Smooth muscle cell of the brain vasculature (primary cell): ENCODE data around the gene NTSR2.

Experiments used
- DNase-seq: peaks from one replicate; pipeline ENCODE4 v3.0.0-alpha.2; 2012; ENCODE audit warnings: low read depth, low spot score

NTSR2 gene

GRCh38 chr2:11657646-11658045, 12.3 kb downstream of the NTSR2 start:
- DNase-seq = no peak

GRCh38 chr2:11657195-11657594, 12.8 kb downstream of the NTSR2 start:
- DNase-seq = no peak

DNA sequence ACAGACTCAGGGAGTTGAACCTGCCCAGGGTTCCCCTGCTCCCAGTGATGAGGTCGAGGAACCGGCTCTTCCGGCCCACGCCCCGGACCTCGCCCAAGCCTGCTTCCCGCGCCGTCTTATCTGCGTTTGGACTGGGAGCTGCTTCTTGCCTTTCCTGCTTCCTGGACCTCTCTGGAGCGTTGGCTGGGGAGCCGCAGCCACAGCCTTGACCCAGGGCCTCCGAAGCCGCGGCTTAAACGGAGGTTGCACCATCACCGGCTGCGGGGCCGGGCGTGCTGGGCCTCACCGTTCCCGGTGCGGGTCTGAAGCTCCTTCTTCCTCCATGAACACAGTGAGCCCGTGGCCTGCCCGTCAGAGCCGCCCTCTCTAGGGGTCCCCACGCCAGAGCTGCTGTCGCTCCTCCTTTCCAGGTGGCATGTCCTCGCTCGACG, 13.3 kb downstream of the NTSR2 start:
- no peak for DNase-seq

DNA sequence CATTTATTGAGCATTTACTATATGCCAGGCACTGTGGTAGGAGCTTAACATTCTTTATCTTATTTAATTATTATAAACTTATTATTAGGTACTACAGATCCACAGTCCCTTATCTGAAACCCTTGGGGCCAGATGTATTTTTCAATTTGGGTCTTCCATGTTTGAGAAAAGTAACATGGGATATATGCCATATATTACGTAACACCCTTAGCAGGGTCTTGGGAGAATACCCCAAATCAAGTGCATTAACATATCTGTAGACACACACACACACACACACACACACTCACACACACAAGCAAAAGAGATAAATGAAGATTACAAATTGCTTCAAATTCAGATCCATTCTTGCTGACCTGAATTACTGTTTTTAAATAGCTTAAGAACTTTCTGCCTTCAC, 13.7 kb downstream of the NTSR2 start:
- DNase-seq = no peak

GRCh38 chr2:11655495-11655894, 14.5 kb downstream of the NTSR2 start:
- no peak for DNase-seq

GRCh38 chr2:11652553-11652952, 17.4 kb downstream of the NTSR2 start:
- no peak for DNase-seq

- no peak for DNase-seq
Measured at GRCh38 chr2:11651856-11652548, 18.0 kb downstream of the NTSR2 start.

DNA sequence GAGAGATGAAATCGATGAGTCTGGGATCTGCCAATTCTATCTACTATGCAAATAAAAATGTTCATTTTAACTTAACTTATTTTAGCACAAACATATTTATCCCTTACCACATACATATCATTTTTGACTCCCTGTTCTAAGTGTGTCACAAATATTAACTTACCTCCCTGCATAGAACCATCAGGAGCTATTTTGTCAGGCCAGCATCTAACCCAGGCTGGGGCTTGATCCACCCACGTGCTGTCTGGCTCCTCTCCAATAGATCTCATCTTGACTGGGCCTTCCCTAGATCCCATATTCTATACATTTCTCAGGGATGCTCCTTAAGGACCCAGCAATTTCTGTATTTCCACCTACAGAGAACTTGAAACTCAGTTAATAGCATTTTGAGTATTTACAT, 20.9 kb downstream of the NTSR2 start:
- DNase-seq = no peak

- no peak for DNase-seq
Measured at GRCh38 chr2:11647834-11648600, 22.0 kb downstream of the NTSR2 start.

GRCh38 chr2:11646530-11646929, 23.5 kb downstream of the NTSR2 start:
- no peak for DNase-seq

DNA sequence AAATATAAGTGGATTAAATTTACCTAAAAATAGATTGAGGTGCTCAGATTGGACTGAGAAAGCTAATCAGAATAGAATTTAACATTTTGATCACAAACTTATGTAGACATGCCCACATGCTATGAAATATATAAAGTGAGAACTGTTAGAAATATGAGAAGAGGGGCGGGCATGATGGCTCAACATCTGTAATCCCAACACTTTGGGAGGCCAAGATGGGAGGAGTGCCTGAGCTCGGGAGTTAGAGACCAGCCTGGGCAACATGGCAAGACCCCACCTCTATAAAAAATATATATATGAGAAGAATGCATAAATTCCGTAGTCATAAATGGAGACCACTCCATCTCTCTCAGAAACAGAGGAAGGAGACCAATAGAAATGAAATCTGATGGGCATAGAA, 25.7 kb downstream of the NTSR2 start:
- DNase-seq = no peak

DNA sequence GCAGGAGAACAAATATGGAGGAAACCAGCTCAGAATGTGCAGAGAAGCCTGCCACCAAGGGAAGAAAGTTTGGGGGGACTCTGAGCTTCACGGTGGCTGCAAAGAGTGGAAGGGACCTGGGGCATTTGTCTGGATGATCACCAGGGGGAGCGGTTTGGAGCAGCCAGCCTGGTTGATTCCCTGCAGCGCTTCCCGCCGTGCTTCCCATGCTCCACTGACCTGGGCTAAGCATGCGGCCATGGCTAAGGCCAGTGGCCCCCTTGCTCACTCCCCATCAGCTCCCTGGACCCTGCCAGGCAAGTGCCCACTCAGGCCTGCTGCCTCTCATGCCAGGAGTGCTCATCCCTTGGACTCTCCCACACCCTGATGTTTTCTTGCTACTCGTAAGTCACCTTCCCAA, 27.0 kb downstream of the NTSR2 start:
- DNase-seq = no peak

- no peak for DNase-seq
Measured at GRCh38 chr2:11640132-11640531, 29.9 kb downstream of the NTSR2 start.

DNA sequence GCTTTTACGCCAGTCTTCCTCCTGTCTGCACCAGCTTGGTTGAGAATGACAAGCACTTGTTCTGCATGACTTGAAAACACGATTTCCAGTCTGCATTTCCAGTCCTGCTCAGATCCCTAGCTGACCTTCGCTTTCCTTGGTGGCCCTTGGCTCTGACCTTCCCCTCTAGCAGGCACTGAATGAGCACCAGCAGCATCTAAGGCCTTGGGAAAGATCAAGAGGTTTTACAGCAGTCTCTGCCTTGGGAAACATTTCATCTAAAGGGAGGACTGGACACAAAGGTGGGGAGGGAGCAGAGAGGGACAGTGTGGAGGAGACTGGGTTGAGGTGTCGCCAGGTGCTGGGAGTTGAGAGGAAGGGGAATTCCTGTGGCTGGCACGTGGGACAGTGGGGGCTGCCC, 30.5 kb downstream of the NTSR2 start:
- DNase-seq = no peak

DNA sequence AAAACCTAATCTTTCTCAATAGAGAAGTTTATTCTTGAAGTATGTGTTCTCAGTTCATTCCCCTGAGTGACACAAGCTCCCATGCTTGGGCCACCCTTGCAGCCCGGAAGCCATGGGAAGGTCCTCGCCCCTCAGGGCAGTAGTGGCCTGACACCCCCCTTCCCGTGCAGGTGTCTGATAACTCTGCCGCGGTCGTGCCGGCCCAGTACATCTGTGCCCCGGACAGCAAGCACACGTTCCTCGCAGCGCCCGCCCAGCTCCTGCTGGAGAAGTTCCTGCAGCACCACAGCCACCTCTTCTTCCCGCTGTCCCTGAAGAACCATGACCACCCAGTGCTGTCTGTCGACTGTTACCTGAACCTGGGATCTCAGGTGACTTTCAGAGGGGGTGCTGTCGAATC, 32.4 kb downstream of the NTSR2 start:
- no peak for DNase-seq

- DNase-seq = no peak
Measured at GRCh38 chr2:11636593-11637295, 33.3 kb downstream of the NTSR2 start.

DNA sequence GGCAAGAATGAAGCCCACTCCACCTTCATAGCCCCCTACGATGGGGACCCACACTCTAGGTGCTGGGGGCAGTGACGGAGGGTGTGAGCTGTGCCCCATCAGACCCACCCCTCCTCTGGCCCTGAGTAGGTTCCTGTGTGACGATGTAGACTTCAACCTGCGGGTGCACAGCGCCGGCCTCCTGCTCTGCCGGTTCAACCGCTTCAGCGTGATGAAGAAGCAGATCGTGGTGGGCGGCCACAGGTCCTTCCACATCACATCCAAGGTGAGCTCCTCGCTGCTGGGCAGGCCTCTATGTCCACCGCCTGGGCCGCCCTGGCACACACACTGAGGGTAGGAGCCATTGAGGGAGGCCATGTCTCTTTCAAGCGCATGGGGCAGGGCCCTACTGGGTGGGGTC, 34.9 kb downstream of the NTSR2 start:
- DNase-seq = no peak

- DNase-seq = no peak
Measured at GRCh38 chr2:11634584-11634983, 35.4 kb downstream of the NTSR2 start.

DNA sequence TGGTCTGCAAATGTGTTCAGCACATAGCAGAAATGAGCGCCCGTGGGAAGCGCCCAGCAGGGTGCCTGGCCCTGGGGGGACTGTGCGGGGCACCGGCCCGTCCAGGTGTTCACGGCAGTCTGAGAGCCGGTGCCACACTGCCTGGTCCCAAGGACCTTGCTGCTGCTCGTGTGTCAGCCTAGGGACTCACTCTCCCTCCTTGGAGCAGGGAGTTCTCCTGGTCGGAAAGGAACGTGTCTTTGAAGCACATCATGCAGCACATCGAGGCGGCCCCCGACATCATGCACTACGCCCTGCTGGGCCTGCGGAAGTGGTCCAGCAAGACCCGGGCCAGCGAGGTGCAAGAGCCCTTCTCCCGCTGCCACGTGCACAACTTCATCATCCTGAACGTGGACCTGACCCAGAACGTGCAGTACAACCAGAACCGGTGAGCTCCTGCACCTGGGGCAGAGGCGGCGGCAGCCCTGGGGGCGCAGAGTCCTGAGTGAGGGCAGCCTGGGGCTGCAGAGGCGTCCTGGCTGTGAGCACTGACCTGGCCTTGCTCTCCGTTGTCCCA, 36.0 kb downstream of the NTSR2 start:
- no peak for DNase-seq

DNA sequence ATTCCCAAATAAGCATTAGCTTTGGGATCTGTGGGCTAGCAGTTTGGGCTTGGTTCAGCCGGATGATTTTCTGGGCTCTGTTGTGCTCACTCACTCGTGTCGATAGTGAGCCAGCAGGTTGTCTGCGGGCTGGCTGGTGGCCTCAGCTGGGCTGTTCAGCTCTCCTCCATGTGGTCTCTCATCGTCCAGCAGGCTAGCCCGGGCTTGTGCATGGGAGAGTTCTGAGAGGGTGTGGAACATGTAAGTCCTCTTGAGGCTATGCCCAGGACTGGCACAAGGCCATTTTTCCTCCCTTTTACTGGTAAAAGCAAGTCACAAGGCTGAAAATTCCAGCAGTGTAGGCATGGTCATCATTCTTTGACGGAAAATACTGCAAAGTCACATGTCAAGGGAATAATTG, 38.5 kb downstream of the NTSR2 start:
- DNase-seq = no peak

GRCh38 chr2:11630855-11631254, 39.1 kb downstream of the NTSR2 start:
- no peak for DNase-seq

GRCh38 chr2:11629851-11630250, 40.1 kb downstream of the NTSR2 start:
- no peak for DNase-seq
